ENCODE results near the gene DSCAML1.

Gene DSCAML1

GRCh38 chr11:117442869-117443239, 354.2 kb downstream of the DSCAML1 start:
- H3K27ac Mint-ChIP-seq, result no peak overlapping the region
- no peaks in the 10 kb centered on the region for H3K36me3 Mint-ChIP-seq (ENCODE audit: low read depth)
- H3K9me3 Mint-ChIP-seq, result no peaks in the 10 kb centered on the region
- DNase-seq (no peak), ATAC-seq (no peak)
- H3K27me3 Mint-ChIP-seq, result peaks cover 4% of the 10 kb centered on the region
- no peak overlapping the region for H3K4me3 Mint-ChIP-seq
- no peaks in the 10 kb centered on the region for H3K4me1 Mint-ChIP-seq

- Mint-ChIP-seq H3K4me3 (no peak overlapping the region), H3K4me1 (no peaks in the 10 kb centered on the region), H3K36me3 (ENCODE audit: low read depth) (no peaks in the 10 kb centered on the region), H3K27ac (no peak overlapping the region), H3K9me3 (no peaks in the 10 kb centered on the region), H3K27me3 (peaks cover 4% of the 10 kb centered on the region)
- ATAC-seq (no peak), DNase-seq (no peak)
These were observed 354.8 kb downstream of the DSCAML1 start for GRCh38 chr11:117442049-117442868.

GRCh38 chr11:117441146-117441975, 355.7 kb downstream of the DSCAML1 start:
- Mint-ChIP-seq H3K27ac (no peak overlapping the region), H3K4me3 (no peak overlapping the region), H3K36me3 (ENCODE audit: low read depth) (no peaks in the 10 kb centered on the region), H3K4me1 (no peaks in the 10 kb centered on the region), H3K27me3 (peaks cover 5% of the 10 kb centered on the region), H3K9me3 (no peaks in the 10 kb centered on the region)
- ATAC-seq (no peak), DNase-seq (no peak)

GRCh38 chr11:117440258-117440657, 356.8 kb downstream of the DSCAML1 start:
- Mint-ChIP-seq H3K36me3 (ENCODE audit: low read depth) (no peaks in the 10 kb centered on the region), H3K4me3 (no peak overlapping the region), H3K27ac (no peak overlapping the region), H3K27me3 (peaks cover 6% of the 10 kb centered on the region), H3K9me3 (no peaks in the 10 kb centered on the region), H3K4me1 (no peaks in the 10 kb centered on the region)
- no peak for DNase-seq
- ATAC-seq, result no peak

- H3K36me3 Mint-ChIP-seq (ENCODE audit: low read depth), result no peaks in the 10 kb centered on the region
- no peaks in the 10 kb centered on the region for H3K4me1 Mint-ChIP-seq
- DNase-seq (no peak), ATAC-seq (no peak)
- no peak overlapping the region for H3K4me3 Mint-ChIP-seq
- no peak overlapping the region for H3K27ac Mint-ChIP-seq
- no peaks in the 10 kb centered on the region for H3K9me3 Mint-ChIP-seq
- peaks cover 6% of the 10 kb centered on the region for H3K27me3 Mint-ChIP-seq
These were observed 357.8 kb downstream of the DSCAML1 start for GRCh38 chr11:117439256-117439655.

- peak; percentile 41 for ATAC-seq
- H3K9me3 Mint-ChIP-seq, result no peaks in the 10 kb centered on the region
- peaks cover 6% of the 10 kb centered on the region for H3K27me3 Mint-ChIP-seq
- H3K27ac Mint-ChIP-seq, result no peak overlapping the region
- peak; percentile 28 for DNase-seq
- no peaks in the 10 kb centered on the region for H3K36me3 Mint-ChIP-seq (ENCODE audit: low read depth)
- no peak overlapping the region for H3K4me3 Mint-ChIP-seq
- no peaks in the 10 kb centered on the region for H3K4me1 Mint-ChIP-seq
These were observed 358.5 kb downstream of the DSCAML1 start for GRCh38 chr11:117438371-117439000.

- Mint-ChIP-seq H3K36me3 (ENCODE audit: low read depth) (no peaks in the 10 kb centered on the region), H3K27me3 (peaks cover 6% of the 10 kb centered on the region), H3K27ac (no peak overlapping the region), H3K4me3 (no peak overlapping the region), H3K9me3 (no peaks in the 10 kb centered on the region), H3K4me1 (no peaks in the 10 kb centered on the region)
- DNase-seq, result no peak
- ATAC-seq, result no peak
These were observed 359.3 kb downstream of the DSCAML1 start for GRCh38 chr11:117437791-117438130.

- ATAC-seq, result no peak
- H3K27me3 Mint-ChIP-seq, result peaks cover 5% of the 10 kb centered on the region
- H3K36me3 Mint-ChIP-seq (ENCODE audit: low read depth), result no peaks in the 10 kb centered on the region
These were observed 359.8 kb downstream of the DSCAML1 start for GRCh38 chr11:117437041-117437790.

GRCh38 chr11:117435326-117435725, 361.7 kb downstream of the DSCAML1 start:
- Mint-ChIP-seq H3K4me1 (no peaks in the 10 kb centered on the region), H3K9me3 (no peaks in the 10 kb centered on the region), H3K27me3 (peaks cover 3% of the 10 kb centered on the region), H3K36me3 (ENCODE audit: low read depth) (no peaks in the 10 kb centered on the region), H3K4me3 (no peak overlapping the region), H3K27ac (no peak overlapping the region)
- ATAC-seq, result no peak
- DNase-seq, result no peak

More at GRCh38 chr11:117437041-117437790, 359.8 kb downstream of the DSCAML1 start:
- H3K4me1 Mint-ChIP-seq, result no peaks in the 10 kb centered on the region
- H3K4me3 Mint-ChIP-seq, result no peak overlapping the region
- no peak overlapping the region for H3K27ac Mint-ChIP-seq
- no peaks in the 10 kb centered on the region for H3K9me3 Mint-ChIP-seq
- DNase-seq, result no peak

- H3K27me3 Mint-ChIP-seq, result peaks cover 3% of the 10 kb centered on the region
- H3K36me3 Mint-ChIP-seq (ENCODE audit: low read depth), result no peaks in the 10 kb centered on the region
These were observed 362.5 kb downstream of the DSCAML1 start for GRCh38 chr11:117434481-117434880.

GRCh38 chr11:117433717-117434116, 363.3 kb downstream of the DSCAML1 start:
- no peaks in the 10 kb centered on the region for H3K36me3 Mint-ChIP-seq (ENCODE audit: low read depth)
- no peaks in the 10 kb centered on the region for H3K4me1 Mint-ChIP-seq
- H3K4me3 Mint-ChIP-seq, result no peak overlapping the region
- H3K27ac Mint-ChIP-seq, result no peak overlapping the region
- DNase-seq (no peak), ATAC-seq (no peak)
- H3K27me3 Mint-ChIP-seq, result peaks cover 3% of the 10 kb centered on the region
- H3K9me3 Mint-ChIP-seq, result no peaks in the 10 kb centered on the region

More at GRCh38 chr11:117434481-117434880, 362.5 kb downstream of the DSCAML1 start:
- H3K27ac Mint-ChIP-seq, result no peak overlapping the region
- H3K4me1 Mint-ChIP-seq, result no peaks in the 10 kb centered on the region
- no peaks in the 10 kb centered on the region for H3K9me3 Mint-ChIP-seq
- ATAC-seq (no peak), DNase-seq (no peak)
- no peak overlapping the region for H3K4me3 Mint-ChIP-seq

GRCh38 chr11:117431436-117431835, 365.6 kb downstream of the DSCAML1 start:
- no peak for ATAC-seq
- Mint-ChIP-seq H3K27ac (no peak overlapping the region), H3K4me3 (no peak overlapping the region), H3K27me3 (peaks cover 3% of the 10 kb centered on the region), H3K9me3 (no peaks in the 10 kb centered on the region), H3K36me3 (ENCODE audit: low read depth) (no peaks in the 10 kb centered on the region), H3K4me1 (peaks cover 1% of the 10 kb centered on the region)
- DNase-seq, result no peak

- no peak overlapping the region for H3K27ac Mint-ChIP-seq
- no peak for ATAC-seq
- no peaks in the 10 kb centered on the region for H3K36me3 Mint-ChIP-seq (ENCODE audit: low read depth)
- H3K4me1 Mint-ChIP-seq, result peaks cover 1% of the 10 kb centered on the region
- H3K27me3 Mint-ChIP-seq, result peaks cover 5% of the 10 kb centered on the region
- H3K9me3 Mint-ChIP-seq, result no peaks in the 10 kb centered on the region
- no peak overlapping the region for H3K4me3 Mint-ChIP-seq
- no peak for DNase-seq
These were observed 366.6 kb downstream of the DSCAML1 start for GRCh38 chr11:117430293-117430955.

GRCh38 chr11:117428856-117429229, 368.2 kb downstream of the DSCAML1 start:
- no peak for DNase-seq
- Mint-ChIP-seq H3K9me3 (no peaks in the 10 kb centered on the region), H3K4me1 (peaks cover 1% of the 10 kb centered on the region), H3K36me3 (ENCODE audit: low read depth) (no peaks in the 10 kb centered on the region), H3K4me3 (no peak overlapping the region), H3K27me3 (peaks cover 5% of the 10 kb centered on the region), H3K27ac (no peak overlapping the region)
- no peak for ATAC-seq
